Fibroblast of skin of right quadriceps (primary cell): ENCODE results near the gene LYRM2.
A peak's percentile ranks its signal among the peaks of the same experiment; 100 is the strongest.

Experiments used
- DNase-seq: peaks from one replicate; pipeline ENCODE4 v3.0.0-alpha.2; 2013

The LYRM2 gene

DNA sequence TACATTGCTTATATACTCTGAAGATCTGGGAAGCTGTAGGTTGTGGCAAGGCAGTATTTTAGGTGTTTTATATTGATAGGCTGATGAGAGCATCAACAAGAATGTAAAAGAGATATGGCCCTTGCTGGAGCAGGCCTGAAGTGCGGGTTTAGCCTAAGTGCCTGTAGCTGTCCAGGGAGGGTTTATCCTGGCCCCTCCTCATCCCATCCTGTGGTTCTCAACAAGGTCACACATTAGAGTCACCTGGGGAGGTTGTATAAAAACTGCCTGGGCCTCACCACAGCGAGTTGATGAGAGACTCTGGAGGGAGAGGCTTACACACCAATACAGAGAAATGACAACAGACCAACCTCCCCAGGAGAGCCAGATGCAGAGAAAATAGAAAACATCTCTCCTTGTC, 48.4 kb downstream of the LYRM2 start:
- DNase-seq, result no peak

DNA sequence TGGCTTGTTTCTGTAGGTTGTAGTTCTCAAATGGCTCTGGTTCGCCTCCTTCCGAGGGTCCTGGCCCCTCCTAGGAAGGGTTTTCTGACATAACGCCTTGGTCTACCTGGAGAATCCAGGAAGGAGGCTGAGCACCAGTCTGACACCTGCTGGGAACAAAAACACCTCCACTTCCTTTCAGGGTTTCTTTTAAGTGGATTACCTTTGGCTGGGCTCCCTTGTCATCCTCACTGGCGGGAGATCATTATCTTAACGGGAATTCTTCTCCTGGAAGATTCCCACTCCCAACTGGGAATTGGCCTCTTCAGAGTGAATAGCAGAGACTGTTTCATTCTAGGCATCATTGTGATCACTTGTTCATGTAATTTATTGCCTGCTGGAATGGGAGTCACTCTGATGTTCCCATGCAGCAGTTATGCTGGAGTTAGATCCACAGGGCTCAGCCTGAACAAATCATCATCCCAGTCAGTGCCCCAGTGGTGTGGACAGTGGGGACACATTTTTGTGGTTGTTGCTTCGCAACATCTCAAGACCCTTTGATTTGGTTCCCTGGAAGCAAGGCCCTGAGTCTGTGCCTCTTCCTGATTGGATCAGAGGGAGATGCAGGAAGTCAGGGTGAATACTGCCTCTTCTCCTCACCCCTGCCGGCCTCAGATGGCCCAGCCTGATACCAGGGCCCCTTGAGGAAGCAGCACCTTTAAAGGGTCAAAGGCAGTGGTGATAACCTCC, 49.1 kb downstream of the LYRM2 start:
- DNase-seq, result no peak

GRCh38 chr6:89585154-89585553, 53.4 kb downstream of the LYRM2 start:
- peak; percentile 9 for DNase-seq

DNA sequence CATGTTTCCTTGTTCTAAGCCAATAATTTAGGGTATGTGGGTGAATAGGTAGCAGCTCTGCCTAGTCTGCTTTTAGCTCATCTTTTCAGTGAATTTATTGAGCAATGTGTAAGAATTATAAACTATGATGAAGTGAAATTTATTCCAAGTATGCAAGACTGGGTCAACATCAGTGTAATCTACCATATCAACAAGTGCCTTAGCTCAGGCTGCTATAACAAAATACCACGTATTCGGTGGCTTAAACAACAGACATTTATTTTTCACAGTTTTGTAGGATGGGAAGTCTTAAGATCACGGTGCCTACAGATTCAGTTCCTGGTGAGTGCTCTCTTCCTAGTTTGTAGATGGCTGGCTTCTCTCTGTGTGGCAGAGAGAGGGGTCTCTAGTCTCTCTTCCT, 54.0 kb downstream of the LYRM2 start:
- DNase-seq, result no peak

- no peak for DNase-seq
These were observed 55.0 kb downstream of the LYRM2 start for GRCh38 chr6:89583559-89583958.

GRCh38 chr6:89582669-89583325, 55.8 kb downstream of the LYRM2 start:
- DNase-seq, result no peak

GRCh38 chr6:89581689-89582088, 56.9 kb downstream of the LYRM2 start:
- DNase-seq, result no peak

DNA sequence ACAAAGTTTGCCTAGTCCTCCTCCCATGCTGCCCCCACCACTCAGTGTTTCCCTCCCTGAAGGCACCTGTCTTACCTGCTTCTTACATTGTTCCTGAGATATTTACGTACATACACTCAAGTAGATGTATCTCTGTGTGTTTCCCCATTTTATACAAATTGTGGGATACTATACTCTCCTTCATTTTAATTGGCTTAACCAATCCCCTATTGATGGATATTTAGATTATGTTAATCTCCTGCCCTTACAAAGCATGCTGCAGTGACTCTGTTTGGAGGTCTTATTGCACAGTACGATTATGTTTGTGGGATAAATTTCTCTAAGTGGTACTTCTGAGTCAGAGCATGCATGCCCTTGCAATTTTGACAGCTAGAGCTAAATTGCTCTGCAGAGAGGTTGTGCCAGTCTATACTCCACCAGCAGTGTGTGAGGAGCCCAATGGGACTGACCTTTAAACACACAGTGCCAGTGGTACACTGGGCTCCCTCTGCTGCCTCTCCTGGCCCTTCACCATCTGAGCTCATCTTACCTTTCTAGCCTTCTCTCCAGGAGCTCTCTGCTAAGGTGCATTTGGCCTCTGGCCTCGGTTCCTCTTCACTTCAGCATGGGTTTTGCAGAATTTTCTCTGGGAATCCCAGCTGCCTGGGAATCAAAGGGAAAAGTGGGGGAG, 57.4 kb downstream of the LYRM2 start:
- DNase-seq, result no peak

DNA sequence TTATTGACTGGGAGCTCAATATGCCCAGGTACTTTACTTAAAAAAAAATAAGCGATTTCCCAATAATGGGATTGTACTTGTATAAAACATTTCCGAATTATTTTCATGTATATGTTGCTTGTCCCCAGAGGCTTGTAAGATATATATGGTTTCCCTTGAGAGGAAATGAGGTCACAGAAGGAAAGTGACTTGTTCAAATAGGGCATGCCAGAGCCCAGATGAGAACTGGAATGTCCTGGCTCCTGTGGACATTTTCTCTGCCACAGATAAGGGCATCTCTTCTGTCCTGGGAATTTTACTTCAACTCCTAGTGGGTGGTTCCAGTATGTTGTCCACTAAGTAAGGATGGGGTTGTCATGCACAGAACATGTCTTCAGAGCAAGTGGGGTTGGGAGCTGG, 63.0 kb downstream of the LYRM2 start:
- no peak for DNase-seq

DNA sequence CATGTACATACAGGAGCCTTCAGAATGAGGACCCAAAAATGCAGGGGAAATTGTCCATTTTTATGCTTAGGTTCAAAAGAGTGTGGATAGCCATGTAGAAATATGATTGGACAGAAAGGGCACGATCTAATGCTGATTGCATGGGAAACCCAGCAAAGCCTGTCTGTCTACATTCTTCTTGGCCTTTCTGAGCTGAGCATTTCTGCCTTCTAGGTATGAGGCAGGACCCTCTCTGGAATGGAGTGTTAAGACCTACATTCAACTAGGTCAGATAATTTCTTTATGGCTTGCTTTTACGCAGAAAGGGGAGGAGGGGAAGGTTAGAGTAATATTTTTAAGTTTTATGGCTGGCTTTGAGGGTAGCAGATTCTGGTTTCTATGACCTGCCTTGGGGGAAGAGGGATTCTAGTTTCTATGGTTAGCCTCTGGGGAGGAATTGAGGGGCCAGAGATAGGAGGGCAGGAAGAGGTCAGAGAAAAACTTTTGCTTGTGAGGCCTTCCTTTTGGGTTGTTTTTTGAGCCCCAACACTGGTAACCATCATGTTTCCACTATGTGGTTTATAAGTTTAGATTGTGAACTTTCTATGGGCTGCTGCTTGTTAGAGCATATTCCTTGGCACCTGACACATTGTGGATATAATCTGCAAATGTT, 63.5 kb downstream of the LYRM2 start:
- DNase-seq, result no peak

- DNase-seq, result no peak
These were observed 70.7 kb downstream of the LYRM2 start for GRCh38 chr6:89567630-89568390.

- DNase-seq, result no peak
These were observed 71.5 kb downstream of the LYRM2 start for GRCh38 chr6:89566930-89567629.

- no peak for DNase-seq
These were observed 72.3 kb downstream of the LYRM2 start for GRCh38 chr6:89566008-89566800.

GRCh38 chr6:89564752-89565427, 73.7 kb downstream of the LYRM2 start:
- peak; percentile 7 for DNase-seq

- no peak for DNase-seq
These were observed 74.7 kb downstream of the LYRM2 start for GRCh38 chr6:89563866-89564265.

- no peak for DNase-seq
These were observed 76.2 kb downstream of the LYRM2 start for GRCh38 chr6:89562093-89562973.

- DNase-seq, result no peak
These were observed 79.1 kb downstream of the LYRM2 start for GRCh38 chr6:89559487-89559886.

GRCh38 chr6:89555806-89556205, 82.7 kb downstream of the LYRM2 start:
- no peak for DNase-seq

DNA sequence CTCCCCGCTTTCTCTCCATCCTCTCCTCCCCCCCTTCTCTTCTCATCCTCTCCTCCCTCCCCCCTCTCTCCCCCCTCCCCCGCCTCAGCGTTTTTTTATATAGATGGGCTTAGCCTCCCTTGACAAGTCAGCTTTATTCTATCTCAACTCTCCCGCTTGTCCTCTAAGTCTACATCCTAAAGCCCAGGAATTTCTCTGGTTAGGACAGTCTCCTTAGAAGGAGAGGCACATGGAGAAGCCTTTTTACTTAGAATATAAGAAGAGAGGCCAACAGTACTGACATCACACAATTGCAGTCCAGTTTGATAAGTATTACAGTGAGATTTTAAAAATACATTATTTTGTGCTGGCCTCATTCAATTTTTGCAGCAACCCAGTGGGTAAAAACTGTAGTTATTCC, 83.5 kb downstream of the LYRM2 start:
- no peak for DNase-seq

DNA sequence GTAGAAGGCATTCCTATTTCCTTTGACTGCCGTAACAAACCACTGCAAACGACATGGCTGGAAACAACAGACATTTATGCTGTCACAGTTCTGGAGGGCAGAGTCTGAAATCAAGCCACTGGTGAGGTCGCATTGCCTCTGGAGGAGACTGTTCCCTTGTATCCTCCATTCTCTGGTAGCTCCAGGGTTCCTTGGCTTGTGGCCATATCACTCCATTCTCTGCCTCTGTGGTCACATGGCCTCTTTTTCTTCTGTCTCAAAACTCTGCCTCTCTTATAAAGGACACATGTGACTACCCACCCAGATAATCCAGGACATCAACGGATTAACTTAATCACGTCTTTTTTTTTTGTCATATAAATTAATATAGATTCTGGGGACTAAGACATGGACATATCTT, 84.4 kb downstream of the LYRM2 start:
- no peak for DNase-seq
